ENCODE data around the gene IL4. TPM values are rescaled to one million over a fixed set of nuclear protein-coding genes. Genes with fewer than 3 reads are reported as not detected.
A peak's percentile ranks its signal among the peaks of the same experiment; 100 is the strongest.

Gene IL4
- total RNA-seq, 4 donors from 2014 or later = not detected

GRCh38 chr5:132656774-132657355 is 16.9 kb upstream of the IL4 start:
- Histone ChIP-seq H3K36me3 (no peaks in the 10 kb centered on the region), H3K9me3 (no peaks in the 10 kb centered on the region), H3K27me3 (peaks cover 0 to 60% (median 13%) of the 10 kb centered on the region in 4 donors), H3K4me3 (peak overlapping the region; percentile 54 to 64 (median 58)), H3K27ac (replicated peaks in 1 of 4) (no peak overlapping the region), H3K4me1 (peaks cover 12 to 18% (median 15%) of the 10 kb centered on the region in 4 donors)
- no peak for DNase-seq (ENCODE audit: extremely low spot score)
- TF ChIP-seq EP300 (IDR thresholded peaks at IDR 0.05) = no peak
- WGBS = 70% methylated on average over 12 of the region's 12 CpGs
- intact Hi-C loops (cut with DNase I) = no loop called here

- H3K4me1 ChIP-seq = peaks cover 12 to 18% (median 15%) of the 10 kb centered on the region in 4 donors
- no peak within 1 kb of the TSS for H3K27ac ChIP-seq (replicated peaks in 1 of 4)
- peaks cover 0 to 60% (median 13%) of the 10 kb centered on the region in 4 donors for H3K27me3 ChIP-seq
- intact Hi-C loops (cut with DNase I) = no loop called here
- TF ChIP-seq EP300 (IDR thresholded peaks at IDR 0.05) (no peak), CTCF (IDR thresholded peaks at IDR 0.05) (no peak), POLR2A (IDR thresholded peaks at IDR 0.05; ENCODE audit: low read depth) (no peak), POLR2AphosphoS5 (IDR thresholded peaks at IDR 0.05) (no peak)
- WGBS = 97% methylated on average over 11 of the region's 12 CpGs
- H3K36me3 ChIP-seq = no peaks in the 10 kb centered on the region
- no peak within 1 kb of the TSS for H3K4me3 ChIP-seq
- no peak for DNase-seq (ENCODE audit: extremely low spot score)
- H3K9me3 ChIP-seq = no peaks in the 10 kb centered on the region
These were observed 16.0 kb upstream of the IL4 start, which contains the start of gene IL13 for GRCh38 chr5:132657676-132658380. TSS of gene IL13 (plus strand) at chr5:132658173. CDS start at chr5:132658187, 14 bp downstream.

GRCh38 chr5:132658381-132659302 is 15.1 kb upstream of the IL4 start:
- intact Hi-C loops (cut with DNase I) = no loop called here
- Histone ChIP-seq H3K9me3 (no peaks in the 10 kb centered on the region), H3K4me1 (peaks cover 12 to 18% (median 15%) of the 10 kb centered on the region in 4 donors), H3K36me3 (no peaks in the 10 kb centered on the region), H3K4me3 (no peak overlapping the region), H3K27ac (replicated peaks in 1 of 4) (no peak overlapping the region), H3K27me3 (peaks cover 0 to 55% (median 13%) of the 10 kb centered on the region in 4 donors)
- no peak for DNase-seq (ENCODE audit: extremely low spot score)
- TF ChIP-seq EP300 (IDR thresholded peaks at IDR 0.05) (no peak), POLR2AphosphoS5 (IDR thresholded peaks at IDR 0.05) (no peak), POLR2A (IDR thresholded peaks at IDR 0.05; ENCODE audit: low read depth) (no peak), CTCF (IDR thresholded peaks at IDR 0.05) (no peak)
- WGBS = 94% methylated on average over 9 of the region's 9 CpGs

- 95% methylated on average over 21 of the region's 23 CpGs for WGBS
- TF ChIP-seq POLR2AphosphoS5 (IDR thresholded peaks at IDR 0.05) (no peak), EP300 (IDR thresholded peaks at IDR 0.05) (no peak), CTCF (IDR thresholded peaks at IDR 0.05) (no peak), POLR2A (IDR thresholded peaks at IDR 0.05; ENCODE audit: low read depth) (no peak)
- no peaks in the 10 kb centered on the region for H3K36me3 ChIP-seq
These were observed 13.9 kb upstream of the IL4 start for GRCh38 chr5:132659598-132660493.

More at GRCh38 chr5:132659598-132660493, 13.9 kb upstream of the IL4 start:
- peaks cover 0 to 45% (median 13%) of the 10 kb centered on the region in 4 donors for H3K27me3 ChIP-seq
- no peaks in the 10 kb centered on the region for H3K9me3 ChIP-seq
- H3K4me3 ChIP-seq = no peak overlapping the region
- H3K4me1 ChIP-seq = peaks cover 12 to 18% (median 15%) of the 10 kb centered on the region in 4 donors
- no peak overlapping the region for H3K27ac ChIP-seq (replicated peaks in 1 of 4)
- intact Hi-C loops (cut with DNase I) = no loop called here
- no peak for DNase-seq (ENCODE audit: extremely low spot score)

Measured in esophagus muscularis mucosa (tissue), 4 donors.